ENCODE measurements around the gene C1orf105.

C1orf105 gene

GRCh38 chr1:172388490-172388889, 32.0 kb upstream of the C1orf105 start:
- Histone ChIP-seq H3K27ac (ENCODE audit: low read length) (no peak overlapping the region), H3K36me3 (replicated peaks; ENCODE audit: insufficient read depth, low read length) (no peaks in the 10 kb centered on the region), H3K9ac (ENCODE audit: low read length) (no peak overlapping the region), H3K9me3 (replicated peaks; ENCODE audit: insufficient read depth, low read length) (no peaks in the 10 kb centered on the region), H3K9me2 (replicated peaks; ENCODE audit: insufficient read depth, low read length) (no peaks in the 10 kb centered on the region), H4K20me1 (ENCODE audit: insufficient read depth, low read length) (no peaks in the 10 kb centered on the region), H3K79me2 (ENCODE audit: low read length) (no peaks in the 10 kb centered on the region), H3K4me1 (ENCODE audit: low read length) (peaks cover 13% of the 10 kb centered on the region), H3K4me2 (ENCODE audit: low read depth, low read length) (no peak overlapping the region), H3F3A (ENCODE audit: insufficient read depth, low read length) (peaks cover 3% of the 10 kb centered on the region; the same call in 1 of the 2 replicates), H2AFZ (ENCODE audit: low read length) (no peak overlapping the region), H3K27me3 (replicated peaks; ENCODE audit: insufficient read depth, low read length) (peaks cover 57% of the 10 kb centered on the region), H3K4me3 (ENCODE audit: low read length) (no peak overlapping the region)
- TF ChIP-seq EZH2 (optimal IDR thresholded peaks at IDR 0.05; ENCODE audit: low read depth, low read length) (no peak), CTCF (IDR thresholded peaks at IDR 0.05; ENCODE audit: low read length) (no peak), EZH2phosphoT487 (IDR thresholded peaks at IDR 0.05; ENCODE audit: low read length) (no peak)
- DNase-seq = no peak

- 0 out of 2 replicates have a peak, but pooled peaks cover 3% of the 10 kb centered on the region for H4K20me1 ChIP-seq (ENCODE audit: insufficient read depth, low read length)
Observed at GRCh38 chr1:172390301-172390682, 30.2 kb upstream of the C1orf105 start.

GRCh38 chr1:172390683-172391551, 29.6 kb upstream of the C1orf105 start:
- Histone ChIP-seq H3K79me2 (ENCODE audit: low read length) (no peaks in the 10 kb centered on the region), H3K4me3 (ENCODE audit: low read length) (peak overlapping the region; percentile 26; the same call in 1 of the 2 replicates), H3K4me2 (ENCODE audit: low read depth, low read length) (peak overlapping the region; percentile 55), H3K9me2 (replicated peaks; ENCODE audit: insufficient read depth, low read length) (no peaks in the 10 kb centered on the region), H3F3A (ENCODE audit: insufficient read depth, low read length) (peaks cover 10% of the 10 kb centered on the region), H3K27me3 (replicated peaks; ENCODE audit: insufficient read depth, low read length) (peaks cover 61% of the 10 kb centered on the region), H3K27ac (ENCODE audit: low read length) (no peak overlapping the region), H3K4me1 (ENCODE audit: low read length) (peaks cover 25% of the 10 kb centered on the region), H2AFZ (ENCODE audit: low read length) (no peak overlapping the region), H3K36me3 (replicated peaks; ENCODE audit: insufficient read depth, low read length) (no peaks in the 10 kb centered on the region), H3K9me3 (replicated peaks; ENCODE audit: insufficient read depth, low read length) (no peaks in the 10 kb centered on the region), H3K9ac (ENCODE audit: low read length) (no peak overlapping the region), H4K20me1 (ENCODE audit: insufficient read depth, low read length) (0 out of 2 replicates have a peak, but pooled peaks cover 3% of the 10 kb centered on the region)
- DNase-seq = peak; percentile 25
- no peak for TF ChIP-seq CTCF (IDR thresholded peaks at IDR 0.05; ENCODE audit: low read length)
- no peak for TF ChIP-seq EZH2 (optimal IDR thresholded peaks at IDR 0.05; ENCODE audit: low read depth, low read length)
- TF ChIP-seq EZH2phosphoT487 (IDR thresholded peaks at IDR 0.05; ENCODE audit: low read length) = no peak

More at GRCh38 chr1:172390301-172390682, 30.2 kb upstream of the C1orf105 start:
- no peak overlapping the region for H3K9ac ChIP-seq (ENCODE audit: low read length)
- H3K79me2 ChIP-seq (ENCODE audit: low read length) = no peaks in the 10 kb centered on the region
- TF ChIP-seq CTCF (IDR thresholded peaks at IDR 0.05; ENCODE audit: low read length) (no peak), EZH2phosphoT487 (IDR thresholded peaks at IDR 0.05; ENCODE audit: low read length) (no peak), EZH2 (optimal IDR thresholded peaks at IDR 0.05; ENCODE audit: low read depth, low read length) (no peak)
- H3K9me2 ChIP-seq (replicated peaks; ENCODE audit: insufficient read depth, low read length) = no peaks in the 10 kb centered on the region
- H3K4me1 ChIP-seq (ENCODE audit: low read length) = peaks cover 25% of the 10 kb centered on the region
- no peaks in the 10 kb centered on the region for H3K9me3 ChIP-seq (replicated peaks; ENCODE audit: insufficient read depth, low read length)
- DNase-seq = no peak
- peak overlapping the region; percentile 55 for H3K4me2 ChIP-seq (ENCODE audit: low read depth, low read length)
- H3K27ac ChIP-seq (ENCODE audit: low read length) = no peak overlapping the region
- no peak overlapping the region for H2AFZ ChIP-seq (ENCODE audit: low read length)
- no peak overlapping the region for H3K4me3 ChIP-seq (ENCODE audit: low read length)
- peaks cover 10% of the 10 kb centered on the region for H3F3A ChIP-seq (ENCODE audit: insufficient read depth, low read length)
- no peaks in the 10 kb centered on the region for H3K36me3 ChIP-seq (replicated peaks; ENCODE audit: insufficient read depth, low read length)
- H3K27me3 ChIP-seq (replicated peaks; ENCODE audit: insufficient read depth, low read length) = peaks cover 58% of the 10 kb centered on the region

All from MM.1S (cell line).